ENCODE results near the gene TRAF4. TPM values are rescaled to one million over a fixed set of nuclear protein-coding genes. Genes with fewer than 3 reads are reported as not detected.

Gene TRAF4
- total RNA-seq, 1 donor from 2014 or later = 86.4 TPM

DNA sequence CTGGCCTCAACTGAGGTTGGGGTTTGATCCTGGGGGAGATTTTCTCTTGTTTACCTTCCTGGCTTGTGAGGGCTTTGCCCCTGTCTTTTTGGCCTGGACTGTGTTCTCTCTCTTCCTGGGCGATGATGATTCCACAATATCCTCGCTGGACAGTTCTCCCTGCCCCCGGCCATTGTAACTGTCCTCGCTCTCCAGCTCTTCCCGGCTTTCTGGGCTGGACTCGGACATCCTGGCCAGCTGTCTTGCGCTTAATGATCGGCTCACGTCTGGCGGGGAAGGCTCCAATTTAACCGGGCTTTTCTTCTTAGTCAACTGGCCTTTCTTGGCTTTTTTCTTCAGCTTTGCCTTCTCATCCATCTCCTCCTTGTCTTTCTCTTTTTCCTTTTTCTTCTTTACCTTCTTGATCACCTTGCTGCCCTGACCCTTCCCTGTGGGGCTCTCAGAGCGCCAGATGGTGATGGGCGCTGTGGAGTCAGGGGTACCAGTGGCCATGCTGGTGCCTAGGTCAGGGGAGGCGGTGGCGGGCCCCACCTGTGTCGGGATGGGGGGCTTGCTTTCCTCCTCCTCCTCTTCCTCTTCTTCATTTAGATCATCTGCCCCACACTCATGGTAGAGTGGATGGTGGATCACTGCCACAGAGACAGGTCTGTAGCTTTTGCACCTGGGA lies 40.1 kb upstream of the TRAF4 start:
- DNase-seq (ENCODE audit: low read depth) = no peak
- TF ChIP-seq CTCF (conservative IDR thresholded peaks at IDR 0.05; ENCODE audit: low read depth, low read length) = no peak
- H3K4me3 ChIP-seq (ENCODE audit: low read depth, low read length) = no peak overlapping the region

DNA sequence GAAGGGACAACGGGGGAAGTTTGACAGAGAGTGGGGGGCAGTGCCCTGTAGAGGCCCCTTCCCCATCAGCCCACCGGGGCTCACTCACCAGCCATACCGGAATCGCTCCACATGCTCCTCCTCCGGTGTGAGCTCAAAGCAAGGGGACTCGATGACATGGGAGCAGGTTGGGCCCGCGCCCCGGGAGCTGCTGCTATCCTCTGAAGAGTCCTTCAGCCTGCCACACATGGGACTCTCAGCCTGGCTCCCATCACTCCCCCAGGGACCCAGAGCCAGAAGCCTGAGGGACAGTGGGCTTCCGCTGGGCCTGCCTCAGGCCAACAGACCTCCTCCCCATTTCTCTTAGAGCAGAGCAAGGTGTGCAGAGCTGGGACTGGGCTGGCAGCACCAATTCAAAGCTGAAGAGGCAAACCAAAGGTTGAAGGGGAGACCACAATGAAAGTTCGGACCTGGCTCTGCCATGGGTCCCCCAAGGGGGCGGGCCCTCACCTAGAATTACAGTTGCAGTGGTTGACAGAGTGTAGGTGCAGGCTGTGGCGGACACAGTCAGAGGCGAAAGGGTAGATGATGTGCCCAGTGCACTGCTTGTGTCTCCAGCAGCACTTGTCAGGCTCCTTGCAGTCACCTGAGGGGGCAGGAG lies 39.5 kb upstream of the TRAF4 start:
- no peak for DNase-seq (ENCODE audit: low read depth)
- no peak overlapping the region for H3K4me3 ChIP-seq (ENCODE audit: low read depth, low read length)
- no peak for TF ChIP-seq CTCF (conservative IDR thresholded peaks at IDR 0.05; ENCODE audit: low read depth, low read length)

- H3K4me3 ChIP-seq (ENCODE audit: low read depth, low read length) = no peak overlapping the region
- no peak for TF ChIP-seq CTCF (conservative IDR thresholded peaks at IDR 0.05; ENCODE audit: low read depth, low read length)
- no peak for DNase-seq (ENCODE audit: low read depth)
Observed at GRCh38 chr17:28705074-28705659, 38.6 kb upstream of the TRAF4 start.

DNA sequence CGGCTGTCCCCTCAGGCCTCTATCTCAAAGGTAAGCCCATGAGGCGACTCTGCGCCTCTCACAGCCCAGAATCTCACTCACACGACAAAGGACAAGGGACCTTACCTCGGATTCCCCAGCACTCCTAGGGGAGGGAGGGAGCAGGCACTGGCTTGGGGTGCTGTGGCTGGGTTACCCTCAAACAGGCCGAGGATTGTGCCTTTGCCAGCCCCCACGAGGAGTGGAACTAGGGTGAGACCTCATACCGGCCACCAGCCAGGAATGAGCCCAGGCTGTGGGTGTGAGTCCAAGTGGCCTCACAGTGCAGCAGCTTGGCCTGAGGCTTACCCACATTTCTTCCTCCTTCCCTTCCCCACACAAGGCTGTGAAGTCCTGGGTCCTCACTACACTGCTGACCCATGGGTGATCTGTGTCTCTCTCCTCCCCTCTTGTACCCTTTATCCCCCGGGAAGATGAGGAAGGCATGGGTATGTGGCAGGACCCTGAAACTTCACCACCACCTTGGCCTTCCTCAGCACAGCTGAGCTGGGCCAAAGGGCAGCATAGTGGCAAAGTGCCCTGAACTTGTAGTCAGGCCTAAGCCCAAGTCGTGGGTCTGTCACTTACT lies 38.0 kb upstream of the TRAF4 start:
- no peak for TF ChIP-seq CTCF (conservative IDR thresholded peaks at IDR 0.05; ENCODE audit: low read depth, low read length)
- H3K4me3 ChIP-seq (ENCODE audit: low read depth, low read length) = no peak overlapping the region
- DNase-seq (ENCODE audit: low read depth) = no peak

GRCh38 chr17:28706471-28707338 lies 37.1 kb upstream of the TRAF4 start:
- no peak overlapping the region for H3K4me3 ChIP-seq (ENCODE audit: low read depth, low read length)
- TF ChIP-seq CTCF (conservative IDR thresholded peaks at IDR 0.05; ENCODE audit: low read depth, low read length) = no peak
- no peak for DNase-seq (ENCODE audit: low read depth)

DNA sequence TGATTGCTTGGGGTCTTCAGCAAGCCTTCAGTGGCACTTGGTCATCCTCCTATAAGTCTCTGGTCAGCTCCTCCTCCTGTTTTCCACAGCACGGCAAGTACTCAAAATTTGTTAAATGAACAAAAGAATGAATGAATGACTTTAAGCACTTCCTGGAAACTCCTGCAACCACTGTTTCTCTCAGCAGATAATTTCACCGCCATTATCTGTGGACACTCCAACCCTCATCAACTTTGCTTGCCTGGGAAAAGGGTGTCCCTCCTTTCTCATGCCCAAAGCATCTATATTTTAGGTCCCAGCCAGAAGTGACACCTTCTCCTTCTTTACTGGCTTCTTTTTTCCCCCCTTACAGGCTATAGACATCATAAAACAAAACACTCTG lies 36.5 kb upstream of the TRAF4 start:
- TF ChIP-seq CTCF (conservative IDR thresholded peaks at IDR 0.05; ENCODE audit: low read depth, low read length) = no peak
- H3K4me3 ChIP-seq (ENCODE audit: low read depth, low read length) = no peak overlapping the region
- no peak for DNase-seq (ENCODE audit: low read depth)

Data from epithelial cell of proximal tubule (primary cell).